IMR-90 (cell line): Measurements from ENCODE around the gene LDLRAD3.

Source experiments
- CTCF ChIP-seq: conservative IDR thresholded peaks from 2 replicates; pipeline ENCODE4 v1.5.1; 2012; ENCODE audit warnings: mild to moderate bottlenecking, low read depth, low read length, improper control_type of control experiment
- ELK1 ChIP-seq: fragments of 150-350 bp; IDR thresholded peaks from 2 replicates; pipeline ENCODE4 v1.6.1; 2016; ENCODE audit warnings: low read depth, mild to moderate bottlenecking, low read length, moderate library complexity, borderline replicate concordance
- MXI1 ChIP-seq: IDR thresholded peaks from 2 replicates; pipeline ENCODE4 v1.6.1; 2012; ENCODE audit warnings: low read depth, mild to moderate bottlenecking, low read length, moderate library complexity, borderline replicate concordance
- POLR2A ChIP-seq: IDR thresholded peaks from 2 replicates; pipeline ENCODE4 v1.6.1; 2012; ENCODE audit warnings: mild to moderate bottlenecking, low read depth, low read length
- USF2 ChIP-seq: fragments of 150-350 bp; IDR thresholded peaks from 2 replicates; pipeline ENCODE4 v1.6.1; 2017; ENCODE audit warnings: mild to moderate bottlenecking, antibody characterized with exemption, low read length, low read depth

- TF ChIP-seq POLR2A: no peak
- TF ChIP-seq USF2: no peak
- TF ChIP-seq CTCF: no peak
- TF ChIP-seq ELK1: no peak
- no peak for TF ChIP-seq MXI1
These were observed 46.8 kb upstream of the LDLRAD3 start for GRCh38 chr11:35897019-35897418.
